WTC11 (cell line): ENCODE measurements around the gene TUBGCP3. TPM values are rescaled to one million over a fixed set of nuclear protein-coding genes. Genes with fewer than 3 reads are reported as not detected.
"Not testable (repeated sequence)": the region's sequence is repeated elsewhere in the genome, so short reads cannot be mapped to it uniquely, and the experiment has no call there.

Experiments
- ATAC-seq: fragments of 200-7000 bp; cut with Tn5 transposase; 2 replicates; pipeline ENCODE4 v1.10.0; 2021; ENCODE audit warnings: mild to moderate bottlenecking, moderate library complexity
- CTCF ChIA-PET: fragments of 300-600 bp; sonication (Branson Sonifier 250); formaldehyde crosslinking; loops from one replicate; lab custom pipeline; 2021; ENCODE audit warnings: antibody characterized with exemption; lab: Charles Lee
- POLR2A ChIA-PET: fragments of 350-600 bp; sonication (Branson Sonifier 250); formaldehyde crosslinking; loops from one replicate; lab custom pipeline; 2021; ENCODE audit warnings: antibody characterized with exemption; lab: Charles Lee
- DNase-seq: peaks from one replicate; pipeline ENCODE4 v3.0.0; 2021; ENCODE audit warnings: low spot score
- H3K27ac Mint-ChIP-seq: 2 replicates; pipeline ENCODE4 v1.8.0; 2021; ENCODE audit warnings: mixed read lengths
- H3K27me3 Mint-ChIP-seq: 2 replicates; pipeline ENCODE4 v1.8.0; 2021; ENCODE audit warnings: low read depth, mild to moderate bottlenecking, moderate library complexity, mixed read lengths
- H3K36me3 Mint-ChIP-seq: 2 replicates; pipeline ENCODE4 v1.8.0; 2021; ENCODE audit warnings: mixed read lengths
- H3K4me1 Mint-ChIP-seq: 2 replicates; pipeline ENCODE4 v1.8.0; 2022; ENCODE audit warnings: mixed read lengths
- H3K4me3 Mint-ChIP-seq: 2 replicates; pipeline ENCODE4 v1.8.0; 2021; ENCODE audit warnings: mild to moderate bottlenecking, moderate library complexity, mixed read lengths
- H3K9me3 Mint-ChIP-seq: 2 replicates; pipeline ENCODE4 v1.8.0; 2021; ENCODE audit warnings: mixed read lengths
- ATF6 ChIP-seq: sonication (generic); formaldehyde crosslinking; IDR thresholded peaks from 2 replicates; pipeline ENCODE4 v1.8.1; 2023; ENCODE audit warnings: mild to moderate bottlenecking, missing genetic modification reagents
- CBFB ChIP-seq: sonication (generic); formaldehyde crosslinking; IDR thresholded peaks from 2 replicates; pipeline ENCODE4 v1.8.1; 2022; ENCODE audit warnings: mild to moderate bottlenecking, low read depth, missing genetic modification reagents
- FOXP1 ChIP-seq: sonication (generic); formaldehyde crosslinking; IDR thresholded peaks from 2 replicates; pipeline ENCODE4 v1.8.0; 2022; ENCODE audit warnings: missing genetic modification reagents, mild to moderate bottlenecking, moderate library complexity, borderline replicate concordance
- GRHL2 ChIP-seq: fragments of 250-450 bp; sonication (Bioruptor Pico); IDR thresholded peaks from 2 replicates; pipeline ENCODE4 v1.8.0; 2022; ENCODE audit warnings: mild to moderate bottlenecking, moderate library complexity; ENCODE audit not compliant: insufficient replicate concordance, severe bottlenecking
- HMGA2 ChIP-seq: fragments of 250-450 bp; sonication (Bioruptor Pico); IDR thresholded peaks from 2 replicates; pipeline ENCODE4 v1.4.0; 2021; ENCODE audit warnings: mild to moderate bottlenecking, moderate library complexity
- KAT7 ChIP-seq: sonication (generic); formaldehyde crosslinking; IDR thresholded peaks from 2 replicates; pipeline ENCODE4 v1.8.1; 2023; ENCODE audit warnings: missing genetic modification reagents, mild to moderate bottlenecking, borderline replicate concordance
- OVOL2 ChIP-seq: fragments of 250-450 bp; sonication (Bioruptor Pico); IDR thresholded peaks from 2 replicates; pipeline ENCODE4 v1.9.0; 2021; ENCODE audit warnings: mild to moderate bottlenecking, borderline replicate concordance
- PRRX2 ChIP-seq: fragments of 250-450 bp; sonication (Bioruptor Pico); IDR thresholded peaks from 2 replicates; pipeline ENCODE4 v1.8.0; 2021; ENCODE audit warnings: mild to moderate bottlenecking
- RELA ChIP-seq: sonication (generic); formaldehyde crosslinking; IDR thresholded peaks from 2 replicates; pipeline ENCODE4 v1.8.1; 2022; ENCODE audit warnings: missing genetic modification reagents, mild to moderate bottlenecking, borderline replicate concordance
- SMAD3 ChIP-seq: sonication (generic); formaldehyde crosslinking; IDR thresholded peaks from 2 replicates; pipeline ENCODE4 v1.8.0; 2022; ENCODE audit warnings: missing genetic modification reagents, mild to moderate bottlenecking, borderline replicate concordance
- SMAD4 ChIP-seq: sonication (generic); formaldehyde crosslinking; IDR thresholded peaks from 2 replicates; pipeline ENCODE4 v1.8.0; 2022; ENCODE audit warnings: mild to moderate bottlenecking, missing genetic modification reagents
- STAT6 ChIP-seq: sonication (generic); formaldehyde crosslinking; conservative IDR thresholded peaks from 2 replicates; pipeline ENCODE4 v1.8.1; 2023; ENCODE audit warnings: mild to moderate bottlenecking, low read depth, missing genetic modification reagents, moderate library complexity
- TP53 ChIP-seq: sonication (generic); formaldehyde crosslinking; IDR thresholded peaks from 2 replicates; pipeline ENCODE4 v1.8.1; 2023; ENCODE audit warnings: mild to moderate bottlenecking, missing genetic modification reagents
- ZNF263 ChIP-seq: sonication (generic); formaldehyde crosslinking; IDR thresholded peaks from 2 replicates; pipeline ENCODE4 v1.8.1; 2022; ENCODE audit warnings: low read depth, mild to moderate bottlenecking, moderate library complexity, missing genetic modification reagents
- ZNF396 ChIP-seq: fragments of 250-450 bp; sonication (Bioruptor Pico); IDR thresholded peaks from 2 replicates; pipeline ENCODE4 v1.8.0; 2021; ENCODE audit warnings: mild to moderate bottlenecking, moderate library complexity, borderline replicate concordance
- total RNA-seq: library from RNA; stranded (reverse); gene quantifications from 3 replicates; pipeline ENCODE4 v1.2.3, GENCODE V29; 2021
- TF ChIP-seq, protein P1 (sequence below): fragments of 250-450 bp; sonication (Bioruptor Pico); IDR thresholded peaks from 2 replicates; pipeline ENCODE4 v1.8.0; 2021; ENCODE audit warnings: mild to moderate bottlenecking
- TF ChIP-seq, protein P2 (sequence below): sonication (generic); formaldehyde crosslinking; IDR thresholded peaks from 2 replicates; pipeline ENCODE4 v1.8.1; 2023; ENCODE audit warnings: mild to moderate bottlenecking, missing genetic modification reagents, borderline replicate concordance
- TF ChIP-seq, protein P3 (sequence below): sonication (generic); formaldehyde crosslinking; IDR thresholded peaks from 2 replicates; pipeline ENCODE4 v1.8.1; 2022; ENCODE audit warnings: low read depth, mild to moderate bottlenecking, moderate library complexity, missing genetic modification reagents, borderline replicate concordance

Gene TUBGCP3
- total RNA-seq, 1 experiment from 2014 or later, result 29.9 TPM

- TF ChIP-seq ATF6 (CRISPR knock-in tag), result no peak
- TF ChIP-seq, protein P1, sequence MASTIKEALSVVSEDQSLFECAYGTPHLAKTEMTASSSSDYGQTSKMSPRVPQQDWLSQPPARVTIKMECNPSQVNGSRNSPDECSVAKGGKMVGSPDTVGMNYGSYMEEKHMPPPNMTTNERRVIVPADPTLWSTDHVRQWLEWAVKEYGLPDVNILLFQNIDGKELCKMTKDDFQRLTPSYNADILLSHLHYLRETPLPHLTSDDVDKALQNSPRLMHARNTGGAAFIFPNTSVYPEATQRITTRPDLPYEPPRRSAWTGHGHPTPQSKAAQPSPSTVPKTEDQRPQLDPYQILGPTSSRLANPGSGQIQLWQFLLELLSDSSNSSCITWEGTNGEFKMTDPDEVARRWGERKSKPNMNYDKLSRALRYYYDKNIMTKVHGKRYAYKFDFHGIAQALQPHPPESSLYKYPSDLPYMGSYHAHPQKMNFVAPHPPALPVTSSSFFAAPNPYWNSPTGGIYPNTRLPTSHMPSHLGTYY (CRISPR knock-in tag), result no peak
- no peak for TF ChIP-seq GRHL2 (CRISPR knock-in tag)
- TF ChIP-seq PRRX2 (CRISPR knock-in tag), result no peak
- TF ChIP-seq, protein P2, sequence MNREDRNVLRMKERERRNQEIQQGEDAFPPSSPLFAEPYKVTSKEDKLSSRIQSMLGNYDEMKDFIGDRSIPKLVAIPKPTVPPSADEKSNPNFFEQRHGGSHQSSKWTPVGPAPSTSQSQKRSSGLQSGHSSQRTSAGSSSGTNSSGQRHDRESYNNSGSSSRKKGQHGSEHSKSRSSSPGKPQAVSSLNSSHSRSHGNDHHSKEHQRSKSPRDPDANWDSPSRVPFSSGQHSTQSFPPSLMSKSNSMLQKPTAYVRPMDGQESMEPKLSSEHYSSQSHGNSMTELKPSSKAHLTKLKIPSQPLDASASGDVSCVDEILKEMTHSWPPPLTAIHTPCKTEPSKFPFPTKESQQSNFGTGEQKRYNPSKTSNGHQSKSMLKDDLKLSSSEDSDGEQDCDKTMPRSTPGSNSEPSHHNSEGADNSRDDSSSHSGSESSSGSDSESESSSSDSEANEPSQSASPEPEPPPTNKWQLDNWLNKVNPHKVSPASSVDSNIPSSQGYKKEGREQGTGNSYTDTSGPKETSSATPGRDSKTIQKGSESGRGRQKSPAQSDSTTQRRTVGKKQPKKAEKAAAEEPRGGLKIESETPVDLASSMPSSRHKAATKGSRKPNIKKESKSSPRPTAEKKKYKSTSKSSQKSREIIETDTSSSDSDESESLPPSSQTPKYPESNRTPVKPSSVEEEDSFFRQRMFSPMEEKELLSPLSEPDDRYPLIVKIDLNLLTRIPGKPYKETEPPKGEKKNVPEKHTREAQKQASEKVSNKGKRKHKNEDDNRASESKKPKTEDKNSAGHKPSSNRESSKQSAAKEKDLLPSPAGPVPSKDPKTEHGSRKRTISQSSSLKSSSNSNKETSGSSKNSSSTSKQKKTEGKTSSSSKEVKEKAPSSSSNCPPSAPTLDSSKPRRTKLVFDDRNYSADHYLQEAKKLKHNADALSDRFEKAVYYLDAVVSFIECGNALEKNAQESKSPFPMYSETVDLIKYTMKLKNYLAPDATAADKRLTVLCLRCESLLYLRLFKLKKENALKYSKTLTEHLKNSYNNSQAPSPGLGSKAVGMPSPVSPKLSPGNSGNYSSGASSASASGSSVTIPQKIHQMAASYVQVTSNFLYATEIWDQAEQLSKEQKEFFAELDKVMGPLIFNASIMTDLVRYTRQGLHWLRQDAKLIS (CRISPR knock-in tag), result no peak
- no peak for TF ChIP-seq ZNF396 (CRISPR knock-in tag)
- no peak for TF ChIP-seq KAT7
Measured at GRCh38 chr13:112634102-112634501, 46.1 kb upstream of the TUBGCP3 start (continued).

DNA sequence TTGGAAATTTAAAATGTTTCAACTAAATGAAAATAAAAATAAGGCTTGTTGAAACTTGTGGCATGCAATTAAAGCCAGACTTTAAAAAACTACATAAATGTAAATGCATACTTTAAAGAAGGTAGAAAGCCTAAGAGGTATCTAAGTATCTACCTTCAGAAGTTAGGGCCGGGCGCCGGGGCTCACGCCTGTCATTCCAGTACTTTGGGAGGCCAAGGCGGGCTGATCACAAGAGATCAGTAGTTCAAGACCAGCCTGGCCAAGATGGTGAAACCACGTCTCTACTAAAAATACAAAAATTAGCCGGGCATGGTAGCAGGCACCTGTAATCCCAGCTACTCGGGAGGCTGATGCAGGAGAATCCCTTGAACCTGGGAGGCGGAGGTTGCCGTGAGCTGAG, 42.3 kb upstream of the TUBGCP3 start:
- H3K4me3 Mint-ChIP-seq, ATAC-seq, H3K9me3 Mint-ChIP-seq, H3K4me1 Mint-ChIP-seq, H3K27ac Mint-ChIP-seq, H3K27me3 Mint-ChIP-seq, H3K36me3 Mint-ChIP-seq, POLR2A ChIA-PET, DNase-seq: not testable (repeated sequence)
- CTCF ChIA-PET, result interaction anchor here (1.4 kb wide), 1 partner anchor 10 kb away, joined by 4 read pairs; no protein-coding TSS in a partner anchor

DNA sequence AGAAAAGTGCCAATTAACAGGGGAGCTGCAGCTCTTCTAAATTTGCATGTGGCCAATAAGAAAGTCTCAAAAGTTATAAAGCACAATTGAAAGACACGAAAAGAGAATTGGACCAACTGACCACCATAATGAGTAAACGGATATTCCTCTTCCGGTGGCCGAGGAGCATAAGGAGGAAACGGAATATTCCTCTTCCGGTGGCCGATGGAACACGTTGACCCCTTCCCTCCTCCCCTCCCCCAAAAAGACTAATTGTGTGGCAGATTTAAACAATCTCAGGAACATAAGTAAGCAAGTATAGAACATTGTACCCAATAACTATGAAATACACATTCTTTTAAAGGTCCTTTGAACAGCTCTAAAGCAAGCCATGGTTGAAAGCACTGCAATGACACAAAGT, 41.2 kb upstream of the TUBGCP3 start:
- Mint-ChIP-seq H3K27me3 (peaks cover 4% of the 10 kb centered on the region; the same call in 1 of the 2 replicates), H3K27ac (no peak overlapping the region), H3K9me3 (no peaks in the 10 kb centered on the region), H3K4me1 (no peaks in the 10 kb centered on the region), H3K4me3 (no peak overlapping the region), H3K36me3 (no peaks in the 10 kb centered on the region)
- no peak for ATAC-seq
- ChIA-PET POLR2A (interaction anchor here (0.7 kb wide), 1 partner anchor 466 kb away, joined by 6 read pairs; no protein-coding TSS in a partner anchor), CTCF (interaction anchor here (1.6 kb wide), 1 partner anchor 9 kb away, joined by 5 read pairs; no protein-coding TSS in a partner anchor)
- DNase-seq, result no peak
- TF ChIP-seq RELA (no peak), FOXP1 (CRISPR knock-in tag) (no peak), SMAD3 (CRISPR knock-in tag) (no peak), OVOL2 (CRISPR knock-in tag) (no peak), TP53 (no peak), CBFB (no peak), ZNF263 (CRISPR knock-in tag) (no peak), HMGA2 (CRISPR knock-in tag) (no peak), SMAD4 (no peak), STAT6 (no peak)
- TF ChIP-seq, protein P3, sequence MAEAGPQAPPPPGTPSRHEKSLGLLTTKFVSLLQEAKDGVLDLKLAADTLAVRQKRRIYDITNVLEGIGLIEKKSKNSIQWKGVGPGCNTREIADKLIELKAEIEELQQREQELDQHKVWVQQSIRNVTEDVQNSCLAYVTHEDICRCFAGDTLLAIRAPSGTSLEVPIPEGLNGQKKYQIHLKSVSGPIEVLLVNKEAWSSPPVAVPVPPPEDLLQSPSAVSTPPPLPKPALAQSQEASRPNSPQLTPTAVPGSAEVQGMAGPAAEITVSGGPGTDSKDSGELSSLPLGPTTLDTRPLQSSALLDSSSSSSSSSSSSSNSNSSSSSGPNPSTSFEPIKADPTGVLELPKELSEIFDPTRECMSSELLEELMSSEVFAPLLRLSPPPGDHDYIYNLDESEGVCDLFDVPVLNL, result no peak
- TF ChIP-seq, protein P2 (CRISPR knock-in tag), result no peak
